HUES6 (cell line): ENCODE results near the gene TMEM178B.
"Not testable (repeated sequence)": the region's sequence is repeated elsewhere in the genome, so short reads cannot be mapped to it uniquely, and the experiment has no call there.

Source experiments
- H3K27ac ChIP-seq: 2 replicates; pipeline ENCODE4 v1.7.0; 2013; ENCODE audit warnings: low read depth, mild to moderate bottlenecking, low read length, inconsistent platforms
- H3K27me3 ChIP-seq: 2 replicates; pipeline ENCODE4 v1.6.1; 2013; ENCODE audit warnings: low read length; ENCODE audit not compliant: control insufficient read depth, insufficient read depth
- H3K36me3 ChIP-seq: 2 replicates; pipeline ENCODE4 v1.6.1; 2013; ENCODE audit warnings: low read length; ENCODE audit not compliant: control insufficient read depth, insufficient read depth
- H3K4me1 ChIP-seq: 2 replicates; pipeline ENCODE4 v1.6.1; 2013; ENCODE audit warnings: low read length; ENCODE audit not compliant: control insufficient read depth, insufficient read depth
- H3K4me3 ChIP-seq: 2 replicates; pipeline ENCODE4 v1.5.1; 2013; ENCODE audit warnings: low read depth, low read length
- H3K9ac ChIP-seq: one replicate; pipeline ENCODE4 v1.6.1; 2013; ENCODE audit warnings: mild to moderate bottlenecking, low read length
- H3K9me3 ChIP-seq: 2 replicates; pipeline ENCODE4 v1.6.1; 2013; ENCODE audit warnings: low read depth, low read length; ENCODE audit not compliant: control insufficient read depth, insufficient read depth

TMEM178B gene

GRCh38 chr7:141370178-141370577, 296.3 kb downstream of the TMEM178B start:
- Histone ChIP-seq H3K27me3 (no peaks in the 10 kb centered on the region), H3K4me3 (no peak overlapping the region), H3K4me1 (peaks cover 19% of the 10 kb centered on the region), H3K36me3 (no peaks in the 10 kb centered on the region), H3K27ac (no peak overlapping the region), H3K9ac (no peak overlapping the region), H3K9me3 (no peaks in the 10 kb centered on the region)

GRCh38 chr7:141370650-141371049, 296.8 kb downstream of the TMEM178B start:
- Histone ChIP-seq H3K36me3 (no peaks in the 10 kb centered on the region), H3K27ac (no peak overlapping the region), H3K4me3 (no peak overlapping the region), H3K9ac (no peak overlapping the region), H3K9me3 (no peaks in the 10 kb centered on the region), H3K27me3 (no peaks in the 10 kb centered on the region), H3K4me1 (peaks cover 19% of the 10 kb centered on the region)

GRCh38 chr7:141374425-141374824, 300.6 kb downstream of the TMEM178B start:
- no peaks in the 10 kb centered on the region for H3K4me1 ChIP-seq
- 0 out of 2 replicates have a peak, but pooled peaks cover 3% of the 10 kb centered on the region for H3K9me3 ChIP-seq
- no peaks in the 10 kb centered on the region for H3K36me3 ChIP-seq
- no peaks in the 10 kb centered on the region for H3K27me3 ChIP-seq
- H3K4me3 ChIP-seq = no peak overlapping the region
- no peak overlapping the region for H3K27ac ChIP-seq
- H3K9ac ChIP-seq = no peak overlapping the region

GRCh38 chr7:141375442-141375841, 301.6 kb downstream of the TMEM178B start:
- Histone ChIP-seq H3K27ac (no peak overlapping the region), H3K9me3 (0 out of 2 replicates have a peak, but pooled peaks cover 3% of the 10 kb centered on the region), H3K9ac (no peak overlapping the region), H3K4me3 (no peak overlapping the region), H3K36me3 (no peaks in the 10 kb centered on the region), H3K27me3 (no peaks in the 10 kb centered on the region), H3K4me1 (no peaks in the 10 kb centered on the region)

GRCh38 chr7:141377906-141378305, 304.0 kb downstream of the TMEM178B start:
- Histone ChIP-seq H3K36me3 (no peaks in the 10 kb centered on the region), H3K27ac (no peak overlapping the region), H3K27me3 (no peaks in the 10 kb centered on the region), H3K4me1 (no peaks in the 10 kb centered on the region), H3K9me3 (0 out of 2 replicates have a peak, but pooled peaks cover 3% of the 10 kb centered on the region), H3K9ac (no peak overlapping the region), H3K4me3 (no peak overlapping the region)

GRCh38 chr7:141378405-141378804, 304.5 kb downstream of the TMEM178B start:
- no peak overlapping the region for H3K4me3 ChIP-seq
- no peaks in the 10 kb centered on the region for H3K36me3 ChIP-seq
- no peak overlapping the region for H3K27ac ChIP-seq
- H3K27me3 ChIP-seq = no peaks in the 10 kb centered on the region
- H3K9ac ChIP-seq = no peak overlapping the region
- H3K9me3 ChIP-seq = 0 out of 2 replicates have a peak, but pooled peaks cover 3% of the 10 kb centered on the region
- no peaks in the 10 kb centered on the region for H3K4me1 ChIP-seq

- H3K4me3 ChIP-seq = no peak overlapping the region
- H3K4me1 ChIP-seq = no peaks in the 10 kb centered on the region
- H3K36me3 ChIP-seq = no peaks in the 10 kb centered on the region
- H3K9me3 ChIP-seq = no peaks in the 10 kb centered on the region
- H3K9ac ChIP-seq = no peak overlapping the region
- H3K27ac ChIP-seq = no peak overlapping the region
- H3K27me3 ChIP-seq = no peaks in the 10 kb centered on the region
Measured at GRCh38 chr7:141381794-141382427, 308.0 kb downstream of the TMEM178B start.

- H3K36me3 ChIP-seq, H3K27me3 ChIP-seq, H3K4me3 ChIP-seq, H3K27ac ChIP-seq, H3K4me1 ChIP-seq, H3K9me3 ChIP-seq, H3K9ac ChIP-seq: not testable (repeated sequence)
Measured at GRCh38 chr7:141383356-141383755, 309.5 kb downstream of the TMEM178B start.

GRCh38 chr7:141386881-141387280, 313.0 kb downstream of the TMEM178B start:
- no peak overlapping the region for H3K9ac ChIP-seq
- no peaks in the 10 kb centered on the region for H3K9me3 ChIP-seq
- no peaks in the 10 kb centered on the region for H3K27me3 ChIP-seq
- H3K36me3 ChIP-seq = no peaks in the 10 kb centered on the region
- no peaks in the 10 kb centered on the region for H3K4me1 ChIP-seq
- H3K27ac ChIP-seq = no peak overlapping the region
- no peak overlapping the region for H3K4me3 ChIP-seq

- Histone ChIP-seq H3K36me3 (no peaks in the 10 kb centered on the region), H3K4me1 (no peaks in the 10 kb centered on the region), H3K4me3 (no peak overlapping the region), H3K27ac (no peak overlapping the region), H3K9ac (no peak overlapping the region), H3K27me3 (no peaks in the 10 kb centered on the region), H3K9me3 (no peaks in the 10 kb centered on the region)
Measured at GRCh38 chr7:141387521-141388217, 313.8 kb downstream of the TMEM178B start.

GRCh38 chr7:141389140-141389796, 315.4 kb downstream of the TMEM178B start:
- Histone ChIP-seq H3K27ac (no peak overlapping the region), H3K9ac (no peak overlapping the region), H3K36me3 (no peaks in the 10 kb centered on the region), H3K9me3 (no peaks in the 10 kb centered on the region), H3K27me3 (no peaks in the 10 kb centered on the region), H3K4me1 (no peaks in the 10 kb centered on the region), H3K4me3 (no peak overlapping the region)
